Fibroblast of lung (primary cell): ENCODE measurements around the gene C6orf132. TPM values are rescaled to one million over a fixed set of nuclear protein-coding genes. Genes with fewer than 3 reads are reported as not detected.
A peak's percentile ranks its signal among the peaks of the same experiment; 100 is the strongest.

ENCODE experiments used
- DNase-seq, 2 donors: peaks; one replicate each; pipeline versions ENCODE4 v3.0.0 to v3.0.0-alpha.2; 2010; ENCODE audit warnings: low read depth in 2 of 2
- H2AFZ ChIP-seq: 2 replicates; pipeline ENCODE4 v1.5.1; 2012; ENCODE audit warnings: low read length, control low read depth, inconsistent platforms
- H3K27ac ChIP-seq: 2 replicates; pipeline ENCODE4 v1.5.1; 2011; ENCODE audit warnings: low read length, control low read depth; ENCODE audit not compliant: insufficient read depth
- H3K27me3 ChIP-seq: 2 replicates; pipeline ENCODE4 v1.5.1; 2011; ENCODE audit warnings: mild to moderate bottlenecking, low read length; ENCODE audit not compliant: control insufficient read depth, insufficient read depth
- H3K36me3 ChIP-seq: 2 replicates; pipeline ENCODE4 v1.5.1; 2011; ENCODE audit warnings: low read length; ENCODE audit not compliant: control insufficient read depth, insufficient read depth
- H3K4me1 ChIP-seq: 2 replicates; pipeline ENCODE4 v1.5.1; 2011; ENCODE audit warnings: low read length; ENCODE audit not compliant: control insufficient read depth, insufficient read depth; ENCODE audit errors: extremely low read depth
- H3K4me2 ChIP-seq: 2 replicates; pipeline ENCODE4 v1.5.1; 2011; ENCODE audit warnings: low read length, control low read depth; ENCODE audit not compliant: insufficient read depth; ENCODE audit errors: extremely low read depth
- H3K4me3 ChIP-seq, 4 experiments: fragments of 200-600 bp in 1 of 4; sonication (generic) in 1 of 4; replicated peaks in 1 of 4; 2 replicates each; pipeline ENCODE4 v1.5.1; 2011 to 2016; ENCODE audit warnings: low read length in 4 of 4, low read depth in 3 of 4, mild to moderate bottlenecking in 3 of 4, control low read depth in 2 of 4, inconsistent platforms in 1 of 4, mixed read lengths in 1 of 4; ENCODE audit not compliant: insufficient read depth in 1 of 4; ENCODE audit errors: control extremely low read depth in 1 of 4
- H3K79me2 ChIP-seq: 2 replicates; pipeline ENCODE4 v1.5.1; 2012; ENCODE audit warnings: mild to moderate bottlenecking, low read length, inconsistent platforms; ENCODE audit not compliant: control insufficient read depth, insufficient read depth
- H3K9ac ChIP-seq: 2 replicates; pipeline ENCODE4 v1.5.1; 2011; ENCODE audit warnings: mild to moderate bottlenecking, low read length, control low read depth; ENCODE audit not compliant: insufficient read depth
- H3K9me3 ChIP-seq: 2 replicates; pipeline ENCODE4 v1.5.1; 2012; ENCODE audit warnings: low read depth, low read length; ENCODE audit not compliant: control insufficient read depth, insufficient read depth
- H4K20me1 ChIP-seq: 2 replicates; pipeline ENCODE4 v1.5.1; 2011; ENCODE audit warnings: low read length; ENCODE audit not compliant: control insufficient read depth, insufficient read depth; ENCODE audit errors: extremely low read depth
- CTCF ChIP-seq, 2 donors: IDR thresholded peaks in 1 of 2; conservative IDR thresholded peaks in 1 of 2; 1 replicate in 1 of 2; 2 replicates in 1 of 2; pipeline ENCODE4 v1.5.1; 2011 to 2012; ENCODE audit warnings: low read length in 2 of 2, control low read depth in 1 of 2, inconsistent platforms in 1 of 2, low read depth in 1 of 2, mild to moderate bottlenecking in 1 of 2
- EZH2 ChIP-seq: IDR thresholded peaks from 2 replicates; pipeline ENCODE4 v1.5.1; 2012; ENCODE audit warnings: low read length, control low read depth, mild to moderate bottlenecking; ENCODE audit errors: missing control alignments
- polyA plus RNA-seq, 2 donors: library from polyadenylated mRNA; depleted of rRNA in 1 of 2; stranded (reverse) in 1 of 2; unstranded in 1 of 2; fragments of >200 nt; gene quantifications; 2 replicates each; pipeline ENCODE4 v1.2.1, GENCODE V29; 2011 to 2012; ENCODE audit warnings: missing spikeins in 1 of 2
- total RNA-seq: library from RNA; depleted of rRNA; stranded (reverse); fragments of >200 nt; gene quantifications from 2 replicates; pipeline ENCODE4 v1.2.1, GENCODE V29; 2014

Gene C6orf132
- total and polyA plus RNA-seq, 2 donors (not counting 1 experiment from before 2014, with no cell fraction given): 0.87 to 1.2 TPM

GRCh38 chr6:42104804-42105125, 37.7 kb downstream of the C6orf132 start:
- H2AFZ ChIP-seq: no peak overlapping the region
- peak overlapping the region in 1 of 4 experiments; percentile 50 for H3K4me3 ChIP-seq

DNA sequence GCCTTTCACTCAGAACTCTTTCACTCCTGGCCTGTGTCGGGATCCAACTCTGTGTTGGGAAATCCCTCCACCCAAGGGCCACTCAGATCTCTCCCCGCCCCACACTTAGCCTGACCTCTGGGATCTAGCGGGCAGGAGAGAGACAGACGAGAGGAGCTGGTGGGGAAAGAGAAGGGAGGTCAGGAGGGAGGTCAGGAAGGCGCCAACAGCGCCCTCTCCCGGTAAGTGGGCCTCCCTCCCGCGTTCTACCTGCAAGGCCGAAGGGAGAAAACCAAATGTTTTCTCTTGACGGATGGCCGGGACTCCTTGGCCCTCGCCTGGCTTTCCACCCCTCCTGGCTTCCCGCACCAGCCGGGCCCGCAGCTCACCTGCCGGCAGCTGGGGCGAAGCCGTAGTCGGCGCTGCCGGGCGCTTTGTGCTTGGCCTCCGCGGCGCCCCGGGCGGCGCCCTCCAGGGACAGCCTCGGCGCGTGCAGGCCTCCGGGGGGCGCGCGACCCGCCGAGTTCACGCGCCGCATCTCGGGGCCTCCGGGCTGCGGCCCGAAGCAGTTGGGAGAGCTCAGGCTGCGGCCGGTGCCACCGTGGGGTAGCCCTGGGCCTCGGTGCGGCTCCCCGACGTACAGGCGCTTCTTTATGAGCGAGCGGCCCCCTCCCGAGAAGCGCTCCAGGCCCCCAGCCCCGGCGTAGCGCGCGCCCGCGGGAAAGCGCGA, 38.2 kb downstream of the C6orf132 start:
- Histone ChIP-seq H3K27ac (no peak overlapping the region), H3K4me2 (peak overlapping the region; percentile 51), H3K4me1 (peaks cover 17% of the 10 kb centered on the region), H3K9ac (peak overlapping the region; percentile 47), H3K9me3 (no peaks in the 10 kb centered on the region), H3K79me2 (no peaks in the 10 kb centered on the region), H3K4me3 (peak overlapping the region in 2 of 4 experiments; percentile 14 to 50), H4K20me1 (no peaks in the 10 kb centered on the region), H3K27me3 (no peaks in the 10 kb centered on the region), H2AFZ (no peak overlapping the region), H3K36me3 (no peaks in the 10 kb centered on the region)
- peak; percentile 44 to 92 for DNase-seq
- TF ChIP-seq EZH2 (no peak), CTCF (conservative IDR thresholded peaks at IDR 0.05 in 1 of 2, IDR thresholded peaks at IDR 0.05 in 1 of 2; ENCODE audit: low read depth in 1 of 2, low read length in 2 of 2) (peak; percentile 64 to 77)

More at GRCh38 chr6:42104804-42105125, 37.7 kb downstream of the C6orf132 start:
- Histone ChIP-seq H3K79me2 (no peaks in the 10 kb centered on the region), H3K9me3 (no peaks in the 10 kb centered on the region), H3K9ac (no peak overlapping the region), H3K4me1 (peaks cover 12% of the 10 kb centered on the region), H4K20me1 (no peaks in the 10 kb centered on the region), H3K36me3 (no peaks in the 10 kb centered on the region), H3K4me2 (no peak overlapping the region), H3K27me3 (no peaks in the 10 kb centered on the region), H3K27ac (no peak overlapping the region)
- DNase-seq: no peak
- TF ChIP-seq EZH2 (no peak), CTCF (conservative IDR thresholded peaks at IDR 0.05 in 1 of 2, IDR thresholded peaks at IDR 0.05 in 1 of 2; ENCODE audit: low read depth in 1 of 2, low read length in 2 of 2) (no peak)

GRCh38 chr6:42103753-42104094, 38.7 kb downstream of the C6orf132 start:
- Histone ChIP-seq H4K20me1 (no peaks in the 10 kb centered on the region), H3K27me3 (no peaks in the 10 kb centered on the region), H3K4me1 (peaks cover 18% of the 10 kb centered on the region), H3K4me2 (peak overlapping the region; percentile 51), H3K9ac (no peak overlapping the region), H3K9me3 (no peaks in the 10 kb centered on the region), H2AFZ (no peak overlapping the region), H3K79me2 (no peaks in the 10 kb centered on the region), H3K27ac (peak overlapping the region; percentile 43), H3K36me3 (no peaks in the 10 kb centered on the region), H3K4me3 (peak overlapping the region in 1 of 4 experiments; percentile 50)
- TF ChIP-seq EZH2 (no peak), CTCF (conservative IDR thresholded peaks at IDR 0.05 in 1 of 2, IDR thresholded peaks at IDR 0.05 in 1 of 2; ENCODE audit: low read depth in 1 of 2, low read length in 2 of 2) (no peak)
- no peak for DNase-seq
